ENCODE data around the gene SPR. TPM values are rescaled to one million over a fixed set of nuclear protein-coding genes. Genes with fewer than 3 reads are reported as not detected.

The SPR gene
- total and polyA plus RNA-seq, 9 of the 15 experiments (the other 6 are each of a cell fraction or from before 2014, with no cell fraction given): 7.7 to 38.3 (median 26.3) TPM

DNA sequence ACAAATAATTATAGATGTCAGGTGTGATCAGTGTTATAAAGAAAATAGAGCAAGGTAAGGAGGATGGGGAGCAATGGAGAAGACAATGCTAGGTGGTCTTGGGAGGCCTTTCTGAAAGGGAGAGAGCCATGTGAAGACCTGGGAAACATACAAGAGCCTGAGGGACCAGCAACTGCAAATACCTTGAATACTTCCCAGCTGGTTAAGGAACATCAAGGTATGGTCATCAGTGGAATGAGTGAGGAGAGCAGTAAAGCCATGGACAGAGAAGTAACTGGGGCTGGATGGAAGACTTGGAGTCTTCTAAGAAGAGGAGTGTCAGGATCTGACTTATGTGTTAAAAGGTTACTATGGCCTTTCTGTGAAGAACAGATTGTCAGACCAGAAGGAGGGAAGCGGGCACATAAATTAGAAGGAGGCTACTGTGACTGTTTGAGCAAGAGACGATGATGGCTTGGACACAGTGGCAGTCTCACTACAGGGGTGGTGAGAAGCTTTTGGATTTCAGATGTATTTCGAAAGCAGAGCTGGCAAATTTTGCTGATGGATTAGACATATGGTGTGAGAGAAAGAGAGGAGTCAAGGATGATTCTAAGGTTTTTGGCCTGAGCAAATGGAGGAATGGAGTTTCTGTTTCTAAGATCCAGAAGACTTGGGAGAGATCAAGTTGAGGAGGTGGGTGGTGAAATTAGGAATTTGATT lies 38.6 kb upstream of the SPR start (continued):
- no peak for TF ChIP-seq RBM34 (IDR thresholded peaks at IDR 0.05; ENCODE audit: borderline replicate concordance, insufficient read depth, low read length)
- TF ChIP-seq XRCC4 (IDR thresholded peaks at IDR 0.05; ENCODE audit: extremely low read depth, insufficient read depth, insufficient read length): no peak
- TF ChIP-seq, protein P1, sequence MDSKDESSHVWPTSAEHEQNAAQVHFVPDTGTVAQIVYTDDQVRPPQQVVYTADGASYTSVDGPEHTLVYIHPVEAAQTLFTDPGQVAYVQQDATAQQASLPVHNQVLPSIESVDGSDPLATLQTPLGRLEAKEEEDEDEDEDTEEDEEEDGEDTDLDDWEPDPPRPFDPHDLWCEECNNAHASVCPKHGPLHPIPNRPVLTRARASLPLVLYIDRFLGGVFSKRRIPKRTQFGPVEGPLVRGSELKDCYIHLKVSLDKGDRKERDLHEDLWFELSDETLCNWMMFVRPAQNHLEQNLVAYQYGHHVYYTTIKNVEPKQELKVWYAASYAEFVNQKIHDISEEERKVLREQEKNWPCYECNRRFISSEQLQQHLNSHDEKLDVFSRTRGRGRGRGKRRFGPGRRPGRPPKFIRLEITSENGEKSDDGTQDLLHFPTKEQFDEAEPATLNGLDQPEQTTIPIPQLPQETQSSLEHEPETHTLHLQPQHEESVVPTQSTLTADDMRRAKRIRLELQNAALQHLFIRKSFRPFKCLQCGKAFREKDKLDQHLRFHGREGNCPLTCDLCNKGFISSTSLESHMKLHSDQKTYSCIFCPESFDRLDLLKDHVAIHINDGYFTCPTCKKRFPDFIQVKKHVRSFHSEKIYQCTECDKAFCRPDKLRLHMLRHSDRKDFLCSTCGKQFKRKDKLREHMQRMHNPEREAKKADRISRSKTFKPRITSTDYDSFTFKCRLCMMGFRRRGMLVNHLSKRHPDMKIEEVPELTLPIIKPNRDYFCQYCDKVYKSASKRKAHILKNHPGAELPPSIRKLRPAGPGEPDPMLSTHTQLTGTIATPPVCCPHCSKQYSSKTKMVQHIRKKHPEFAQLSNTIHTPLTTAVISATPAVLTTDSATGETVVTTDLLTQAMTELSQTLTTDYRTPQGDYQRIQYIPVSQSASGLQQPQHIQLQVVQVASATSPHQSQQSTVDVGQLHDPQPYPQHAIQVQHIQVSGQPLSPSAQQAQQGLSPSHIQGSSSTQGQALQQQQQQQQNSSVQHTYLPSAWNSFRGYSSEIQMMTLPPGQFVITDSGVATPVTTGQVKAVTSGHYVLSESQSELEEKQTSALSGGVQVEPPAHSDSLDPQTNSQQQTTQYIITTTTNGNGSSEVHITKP (IDR thresholded peaks at IDR 0.05; ENCODE audit: partially characterized antibody): no peak
- TF ChIP-seq ZNF134 (CRISPR knock-in tag; conservative IDR thresholded peaks at IDR 0.05): no peak
- no peak for TF ChIP-seq CSDE1 (IDR thresholded peaks at IDR 0.05)
- TF ChIP-seq DIDO1 (tag; IDR thresholded peaks at IDR 0.05; ENCODE audit: low read depth): no peak

DNA sequence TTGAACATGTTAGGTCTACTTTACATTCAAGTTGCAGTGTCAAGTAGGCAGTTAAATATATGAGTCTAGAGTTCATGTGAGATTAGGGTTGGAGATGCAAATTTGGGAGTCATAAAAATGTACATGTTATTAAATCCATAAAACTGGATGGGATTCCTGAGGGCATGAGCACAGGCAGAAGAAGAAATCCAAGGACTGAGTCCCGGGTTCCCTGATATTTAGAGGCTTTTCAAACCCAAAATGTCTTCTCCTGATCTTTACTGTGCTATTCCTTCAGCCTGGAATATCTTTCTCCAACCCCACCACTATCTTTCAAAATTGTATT lies 38.1 kb upstream of the SPR start:
- Histone ChIP-seq H3K27ac (ENCODE audit: extremely low read depth, low read depth, low read length) (no peak overlapping the region), H3K9me1 (ENCODE audit: control insufficient read depth, insufficient read depth, low read length) (no peaks in the 10 kb centered on the region), H3K79me2 (ENCODE audit: control insufficient read depth, insufficient read depth, low read length) (no peaks in the 10 kb centered on the region), H2AFZ (ENCODE audit: low read depth, low read length) (no peak overlapping the region), H3K9ac (ENCODE audit: insufficient read depth in 1 of 2, low read depth in 2 of 2, low read length in 2 of 2) (no peak overlapping the region), H4K20me1 (replicated peaks; ENCODE audit: control insufficient read depth, insufficient read depth, low read length) (no peaks in the 10 kb centered on the region), H3K36me3 (ENCODE audit: control insufficient read depth, insufficient read depth, low read length) (no peaks in the 10 kb centered on the region), H3K4me3 (no peak overlapping the region), H3K27me3 (ENCODE audit: control insufficient read depth in 2 of 2, insufficient read depth in 2 of 2, low read length in 2 of 2) (peaks cover 14 to 23% of the 10 kb centered on the region in 2 experiments), H3K9me3 (replicated peaks; ENCODE audit: control insufficient read depth, insufficient read depth, low read depth, low read length) (no peaks in the 10 kb centered on the region), H3K4me1 (replicated peaks in 1 of 2; ENCODE audit: control insufficient read depth in 2 of 2, insufficient read depth in 2 of 2, low read length in 2 of 2) (no peaks in the 10 kb centered on the region), H3K4me2 (ENCODE audit: insufficient read depth, low read length) (no peak overlapping the region)
- BruUV-seq (replicated peaks): no TSS peak
- DNase-seq (ENCODE audit: extremely low read depth in 1 of 4, low spot score in 3 of 4) (no peak), ATAC-seq (no peak), FAIRE-seq (no peak)
- intact Hi-C loops (cut with micrococcal nuclease): no loop called here
- ChIA-PET POLR2A (no interaction called here), CTCF (ENCODE audit: low intra/inter-chr PET ratio) (no interaction called here)
- in situ Hi-C loops (cut with MboI): no loop called here
- 0% methylated on average over 1 of the region's 1 CpG for whole genome bisulfite sequencing (ENCODE audit: insufficient coverage, low coverage, missing lambda C conversion rate)
- TF ChIP-seq FOXM1 (IDR thresholded peaks at IDR 0.05; ENCODE audit: low read depth) (no peak), FOXM1 (CRISPR knock-in tag; IDR thresholded peaks at IDR 0.05; ENCODE audit: low read depth) (no peak)
- TF ChIP-seq, protein P2, sequence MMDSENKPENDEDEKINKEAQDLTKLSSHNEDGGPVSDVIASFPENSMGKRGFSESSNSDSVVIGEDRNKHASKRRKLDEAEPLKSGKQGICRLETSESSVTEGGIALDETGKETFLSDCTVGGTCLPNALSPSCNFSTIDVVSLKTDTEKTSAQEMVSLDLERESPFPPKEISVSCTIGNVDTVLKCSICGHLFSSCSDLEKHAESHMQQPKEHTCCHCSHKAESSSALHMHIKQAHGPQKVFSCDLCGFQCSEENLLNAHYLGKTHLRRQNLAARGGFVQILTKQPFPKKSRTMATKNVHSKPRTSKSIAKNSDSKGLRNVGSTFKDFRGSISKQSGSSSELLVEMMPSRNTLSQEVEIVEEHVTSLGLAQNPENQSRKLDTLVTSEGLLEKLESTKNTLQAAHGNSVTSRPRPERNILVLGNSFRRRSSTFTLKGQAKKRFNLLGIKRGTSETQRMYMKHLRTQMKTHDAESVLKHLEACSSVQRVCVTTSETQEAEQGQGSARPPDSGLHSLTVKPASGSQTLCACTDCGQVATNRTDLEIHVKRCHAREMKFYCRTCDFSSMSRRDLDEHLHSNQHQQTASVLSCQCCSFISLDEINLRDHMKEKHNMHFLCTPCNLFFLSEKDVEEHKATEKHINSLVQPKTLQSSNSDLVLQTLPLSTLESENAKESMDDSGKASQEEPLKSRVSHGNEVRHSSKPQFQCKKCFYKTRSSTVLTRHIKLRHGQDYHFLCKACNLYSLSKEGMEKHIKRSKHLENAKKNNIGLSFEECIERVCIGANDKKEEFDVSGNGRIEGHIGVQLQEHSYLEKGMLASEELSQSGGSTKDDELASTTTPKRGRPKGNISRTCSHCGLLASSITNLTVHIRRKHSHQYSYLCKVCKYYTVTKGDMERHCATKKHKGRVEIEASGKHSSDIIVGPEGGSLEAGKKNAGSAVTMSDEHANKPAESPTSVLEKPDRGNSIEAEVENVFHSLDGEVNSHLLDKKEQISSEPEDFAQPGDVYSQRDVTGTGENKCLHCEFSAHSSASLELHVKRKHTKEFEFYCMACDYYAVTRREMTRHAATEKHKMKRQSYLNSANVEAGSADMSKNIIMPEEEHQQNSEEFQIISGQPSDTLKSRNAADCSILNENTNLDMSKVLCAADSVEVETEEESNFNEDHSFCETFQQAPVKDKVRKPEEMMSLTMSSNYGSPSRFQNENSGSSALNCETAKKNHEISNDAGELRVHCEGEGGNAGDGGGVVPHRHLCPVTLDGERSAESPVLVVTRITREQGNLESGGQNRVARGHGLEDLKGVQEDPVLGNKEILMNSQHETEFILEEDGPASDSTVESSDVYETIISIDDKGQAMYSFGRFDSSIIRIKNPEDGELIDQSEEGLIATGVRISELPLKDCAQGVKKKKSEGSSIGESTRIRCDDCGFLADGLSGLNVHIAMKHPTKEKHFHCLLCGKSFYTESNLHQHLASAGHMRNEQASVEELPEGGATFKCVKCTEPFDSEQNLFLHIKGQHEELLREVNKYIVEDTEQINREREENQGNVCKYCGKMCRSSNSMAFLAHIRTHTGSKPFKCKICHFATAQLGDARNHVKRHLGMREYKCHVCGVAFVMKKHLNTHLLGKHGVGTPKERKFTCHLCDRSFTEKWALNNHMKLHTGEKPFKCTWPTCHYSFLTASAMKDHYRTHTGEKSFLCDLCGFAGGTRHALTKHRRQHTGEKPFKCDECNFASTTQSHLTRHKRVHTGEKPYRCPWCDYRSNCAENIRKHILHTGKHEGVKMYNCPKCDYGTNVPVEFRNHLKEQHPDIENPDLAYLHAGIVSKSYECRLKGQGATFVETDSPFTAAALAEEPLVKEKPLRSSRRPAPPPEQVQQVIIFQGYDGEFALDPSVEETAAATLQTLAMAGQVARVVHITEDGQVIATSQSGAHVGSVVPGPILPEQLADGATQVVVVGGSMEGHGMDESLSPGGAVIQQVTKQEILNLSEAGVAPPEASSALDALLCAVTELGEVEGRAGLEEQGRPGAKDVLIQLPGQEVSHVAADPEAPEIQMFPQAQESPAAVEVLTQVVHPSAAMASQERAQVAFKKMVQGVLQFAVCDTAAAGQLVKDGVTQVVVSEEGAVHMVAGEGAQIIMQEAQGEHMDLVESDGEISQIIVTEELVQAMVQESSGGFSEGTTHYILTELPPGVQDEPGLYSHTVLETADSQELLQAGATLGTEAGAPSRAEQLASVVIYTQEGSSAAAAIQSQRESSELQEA (IDR thresholded peaks at IDR 0.05; ENCODE audit: low read depth): no peak

Data from K562 (cell line).